PC-3 (cell line): Measurements from ENCODE around the gene UNC93A.
"Not testable (repeated sequence)": the region's sequence is repeated elsewhere in the genome, so short reads cannot be mapped to it uniquely, and the experiment has no call there.

ENCODE experiments used
- EZH2 ChIP-seq: fragments of 300-600 bp; sonication (generic); IDR thresholded peaks from one replicate; pipeline ENCODE4 v1.6.1; 2017; ENCODE audit warnings: antibody characterized with exemption, mild to moderate bottlenecking, low read length; ENCODE audit not compliant: unreplicated experiment
- TF ChIP-seq, protein P1 (sequence below): fragments of 300-600 bp; sonication (generic); conservative IDR thresholded peaks from 2 replicates; pipeline ENCODE4 v1.5.1; 2017; ENCODE audit warnings: antibody characterized with exemption, low read depth, mild to moderate bottlenecking, low read length

DNA sequence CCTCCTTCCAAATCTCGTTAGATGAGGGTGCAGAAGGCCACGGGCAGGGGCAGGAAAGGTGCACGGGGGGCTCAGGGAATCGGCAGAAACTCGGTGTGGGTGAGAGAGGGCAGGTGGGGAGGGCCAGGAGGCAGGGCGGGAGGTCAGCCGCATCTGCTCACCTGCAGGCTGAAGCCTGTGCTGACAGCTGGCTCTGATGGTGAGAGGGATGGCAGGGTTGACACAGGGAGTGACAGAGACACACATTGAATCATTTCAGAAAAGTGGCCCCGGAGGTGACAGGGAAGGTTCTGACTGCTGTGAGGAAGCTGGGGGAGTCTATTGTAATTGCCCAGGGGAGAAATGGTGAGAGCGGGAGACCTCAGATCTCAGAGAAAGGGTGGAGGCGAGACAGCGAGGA is 67.3 kb downstream of the UNC93A start:
- TF ChIP-seq, protein P1, sequence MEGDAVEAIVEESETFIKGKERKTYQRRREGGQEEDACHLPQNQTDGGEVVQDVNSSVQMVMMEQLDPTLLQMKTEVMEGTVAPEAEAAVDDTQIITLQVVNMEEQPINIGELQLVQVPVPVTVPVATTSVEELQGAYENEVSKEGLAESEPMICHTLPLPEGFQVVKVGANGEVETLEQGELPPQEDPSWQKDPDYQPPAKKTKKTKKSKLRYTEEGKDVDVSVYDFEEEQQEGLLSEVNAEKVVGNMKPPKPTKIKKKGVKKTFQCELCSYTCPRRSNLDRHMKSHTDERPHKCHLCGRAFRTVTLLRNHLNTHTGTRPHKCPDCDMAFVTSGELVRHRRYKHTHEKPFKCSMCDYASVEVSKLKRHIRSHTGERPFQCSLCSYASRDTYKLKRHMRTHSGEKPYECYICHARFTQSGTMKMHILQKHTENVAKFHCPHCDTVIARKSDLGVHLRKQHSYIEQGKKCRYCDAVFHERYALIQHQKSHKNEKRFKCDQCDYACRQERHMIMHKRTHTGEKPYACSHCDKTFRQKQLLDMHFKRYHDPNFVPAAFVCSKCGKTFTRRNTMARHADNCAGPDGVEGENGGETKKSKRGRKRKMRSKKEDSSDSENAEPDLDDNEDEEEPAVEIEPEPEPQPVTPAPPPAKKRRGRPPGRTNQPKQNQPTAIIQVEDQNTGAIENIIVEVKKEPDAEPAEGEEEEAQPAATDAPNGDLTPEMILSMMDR = not testable (repeated sequence)
- TF ChIP-seq EZH2 = not testable (repeated sequence)
